GM21619 (cell line): ENCODE data around the gene DAZAP1.
A peak's percentile ranks its signal among the peaks of the same experiment; 100 is the strongest.
"Not testable (repeated sequence)": the region's sequence is repeated elsewhere in the genome, so short reads cannot be mapped to it uniquely, and the experiment has no call there.

Experiments
- ATAC-seq: cut with Tn5 transposase; IDR thresholded peaks from one replicate; pipeline ENCODE4 v1.9.1; 2021; ENCODE audit not compliant: unreplicated experiment

The DAZAP1 gene

DNA sequence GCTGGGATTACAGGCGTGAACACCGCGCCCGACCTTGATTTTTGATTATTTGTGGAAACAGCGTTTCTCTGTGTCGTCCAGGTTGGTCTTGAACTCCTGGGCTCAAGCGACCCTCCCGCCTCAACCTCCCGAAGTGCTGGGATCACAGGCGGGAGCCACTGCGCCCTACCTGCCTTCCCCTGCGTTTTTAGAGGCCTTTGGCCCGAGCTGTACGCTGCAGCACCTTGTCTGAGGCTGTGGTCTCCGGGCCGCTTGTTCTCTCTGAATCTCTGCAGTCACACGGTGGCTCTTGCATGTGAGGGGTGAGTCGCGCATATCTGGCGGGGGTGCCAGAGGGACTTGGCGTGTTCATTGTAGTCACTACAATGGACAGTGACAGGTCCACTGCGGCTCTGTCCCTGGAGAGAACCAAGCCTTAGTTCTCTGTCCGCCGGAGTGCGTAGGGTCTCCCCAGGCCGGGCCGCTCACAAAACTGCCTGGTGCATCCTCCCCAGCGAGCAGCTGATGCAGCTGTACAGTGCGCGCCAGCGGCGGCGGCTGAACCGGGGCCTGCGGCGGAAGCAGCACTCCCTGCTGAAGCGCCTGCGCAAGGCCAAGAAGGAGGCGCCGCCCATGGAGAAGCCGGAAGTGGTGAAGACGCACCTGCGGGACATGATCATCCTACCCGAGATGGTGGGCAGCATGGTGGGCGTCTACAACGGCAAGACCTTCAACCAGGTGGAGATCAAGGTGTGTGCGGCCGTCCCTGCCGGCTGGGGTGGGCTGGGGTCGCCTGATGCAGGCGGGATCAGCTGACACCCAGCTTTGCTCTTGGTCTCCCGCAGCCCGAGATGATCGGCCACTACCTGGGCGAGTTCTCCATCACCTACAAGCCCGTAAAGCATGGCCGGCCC lies 32.4 kb downstream of the DAZAP1 start:
- not testable (repeated sequence) for ATAC-seq

DNA sequence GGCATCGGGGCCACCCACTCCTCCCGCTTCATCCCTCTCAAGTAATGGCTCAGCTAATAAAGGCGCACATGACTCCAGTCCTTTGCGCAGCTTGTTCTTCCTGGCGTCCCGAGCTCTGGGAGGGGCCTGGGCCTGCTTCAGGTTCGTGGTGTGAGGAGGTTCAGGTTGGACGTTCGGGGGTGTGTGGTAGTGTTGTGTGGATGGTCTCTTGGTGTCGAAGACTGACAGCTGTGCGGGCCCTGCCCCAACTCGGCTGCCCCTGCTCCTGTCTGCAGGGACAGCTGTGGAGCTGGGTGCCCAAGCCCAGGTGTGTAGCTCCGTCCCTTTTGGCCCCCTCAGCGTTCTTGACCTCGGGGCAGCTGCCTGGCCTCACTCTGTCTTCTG lies 33.0 kb downstream of the DAZAP1 start:
- no peak for ATAC-seq

DNA sequence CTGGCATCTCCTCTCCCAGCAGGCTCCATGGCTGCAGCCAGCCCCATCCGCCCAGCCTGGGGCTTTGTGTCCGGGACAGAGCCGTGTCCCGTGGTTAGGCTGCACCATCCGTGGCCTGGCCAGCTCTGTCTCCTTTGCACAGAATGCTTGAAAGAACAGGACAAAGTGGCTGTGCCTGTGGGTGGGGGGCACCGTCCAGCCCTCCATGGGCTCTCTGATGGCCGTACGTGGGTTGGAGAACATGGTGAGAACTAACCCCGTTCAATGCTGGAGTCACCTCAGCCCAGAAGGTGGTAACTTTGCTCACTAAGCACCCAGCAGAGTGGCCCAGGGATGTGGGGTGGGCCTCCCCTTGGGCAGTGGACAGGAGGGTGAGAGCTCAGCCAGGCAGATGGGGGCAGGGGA lies 33.6 kb downstream of the DAZAP1 start:
- no peak for ATAC-seq

DNA sequence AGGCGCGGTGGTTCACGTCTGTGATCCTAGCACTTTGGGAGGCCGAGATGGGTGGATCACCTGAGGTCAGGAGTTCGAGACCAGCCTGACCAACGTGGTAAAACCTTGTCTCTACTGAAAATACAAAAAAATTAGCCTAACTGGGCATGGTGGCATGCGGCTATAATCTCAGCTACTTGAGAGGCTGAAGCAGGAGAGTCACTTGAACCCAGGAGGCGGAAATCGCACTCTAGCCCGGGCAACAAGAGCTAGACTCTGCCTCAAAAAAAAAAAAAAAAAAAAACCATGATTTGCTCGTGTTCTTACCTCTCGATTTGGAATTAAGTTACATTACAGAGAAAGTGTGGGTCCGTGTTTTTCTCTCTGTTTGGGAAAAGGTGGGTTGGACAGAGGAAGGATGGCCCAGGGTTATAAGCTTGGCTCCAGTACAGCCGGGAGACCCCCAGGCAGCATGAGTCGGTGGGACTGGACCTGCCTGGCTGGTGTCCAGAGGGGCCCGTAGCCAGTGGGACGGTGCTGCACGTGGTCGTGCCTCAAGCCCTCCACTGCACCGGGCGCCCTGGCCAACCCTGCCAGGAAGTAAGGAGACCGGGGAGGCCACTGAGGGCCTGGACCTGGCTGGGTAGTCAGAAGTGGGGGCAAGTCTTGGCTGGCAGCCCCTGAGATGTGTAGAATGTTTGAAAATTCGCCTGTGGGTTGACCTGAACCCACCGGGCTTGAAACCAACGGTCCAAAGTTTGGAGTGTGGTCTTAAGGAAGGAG lies 34.5 kb downstream of the DAZAP1 start:
- no peak for ATAC-seq

DNA sequence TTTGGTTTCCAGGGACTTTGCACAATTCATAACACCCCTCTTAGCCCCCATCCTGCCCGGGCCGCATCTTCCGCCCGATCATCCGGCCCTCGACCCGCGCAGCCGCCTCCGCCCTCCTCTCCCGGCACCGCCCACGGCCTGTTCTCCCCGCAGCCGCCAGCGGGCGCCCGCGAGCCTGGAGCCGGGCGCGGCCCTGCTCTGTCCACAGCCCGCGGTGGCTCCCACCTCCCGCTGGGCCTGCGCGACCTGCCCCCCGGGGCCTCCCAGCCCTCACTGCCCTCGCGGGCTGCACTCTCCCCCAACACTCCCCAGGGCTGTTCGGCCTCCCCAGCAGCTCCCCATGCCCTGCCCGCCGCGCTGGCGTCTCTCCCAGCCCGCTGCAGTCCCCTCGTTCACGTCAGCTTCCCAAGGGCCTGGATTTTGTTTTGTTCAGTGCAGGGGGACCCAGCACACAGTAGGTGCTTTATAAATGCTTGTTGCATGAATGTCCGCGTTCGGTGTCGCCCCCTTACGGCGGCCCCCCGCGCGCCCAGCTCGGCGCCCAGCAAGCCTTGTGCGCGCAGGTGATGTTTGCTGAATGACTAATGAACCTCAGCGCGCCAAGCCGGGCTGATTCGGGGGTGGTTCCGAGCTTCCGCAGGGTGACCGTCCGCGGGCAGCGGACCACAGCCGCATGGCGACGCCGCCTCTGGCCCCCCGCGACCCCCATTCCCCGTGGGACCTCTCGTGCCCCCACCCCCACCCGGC lies 38.0 kb downstream of the DAZAP1 start:
- peak; percentile 75 for ATAC-seq

DNA sequence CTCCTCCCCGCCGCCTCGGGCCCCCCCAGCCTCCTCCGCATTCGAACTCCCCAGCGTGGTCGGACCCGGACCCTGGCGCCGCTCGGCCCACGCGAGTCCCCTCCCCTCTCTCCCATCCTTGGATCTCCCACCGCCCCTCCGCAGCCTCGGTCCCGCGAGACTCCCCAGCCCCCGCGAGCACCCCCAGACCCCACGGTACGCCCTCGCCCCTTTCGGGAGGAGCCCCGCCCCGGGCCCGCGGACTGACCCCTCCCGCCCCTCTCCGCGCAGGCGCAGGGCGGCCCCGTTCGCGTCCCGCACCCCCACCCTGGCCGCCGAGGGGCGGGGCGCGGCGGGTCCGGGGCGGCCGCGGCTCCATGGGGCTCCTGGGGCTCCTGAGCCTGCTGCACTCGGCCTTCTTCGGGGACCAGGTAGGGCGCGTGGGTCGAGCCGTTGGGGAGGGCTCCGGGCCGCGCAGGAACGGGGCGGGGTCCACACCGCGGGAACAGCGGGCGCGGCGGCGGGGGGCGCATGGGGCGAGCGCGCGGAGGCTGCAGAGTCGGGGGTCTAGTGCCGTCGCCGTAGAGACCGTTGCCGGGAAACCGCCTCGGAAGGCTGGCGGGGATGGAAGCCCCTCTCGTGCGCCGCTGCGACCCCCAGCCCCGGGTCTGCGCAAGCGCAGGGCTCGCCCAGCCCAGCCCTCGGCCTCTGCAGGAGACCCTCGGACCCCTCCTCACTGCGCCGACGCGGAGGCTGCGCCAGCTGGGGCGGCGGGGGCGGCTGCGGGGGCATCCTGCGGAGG lies 38.7 kb downstream of the DAZAP1 start:
- ATAC-seq = no peak

DNA sequence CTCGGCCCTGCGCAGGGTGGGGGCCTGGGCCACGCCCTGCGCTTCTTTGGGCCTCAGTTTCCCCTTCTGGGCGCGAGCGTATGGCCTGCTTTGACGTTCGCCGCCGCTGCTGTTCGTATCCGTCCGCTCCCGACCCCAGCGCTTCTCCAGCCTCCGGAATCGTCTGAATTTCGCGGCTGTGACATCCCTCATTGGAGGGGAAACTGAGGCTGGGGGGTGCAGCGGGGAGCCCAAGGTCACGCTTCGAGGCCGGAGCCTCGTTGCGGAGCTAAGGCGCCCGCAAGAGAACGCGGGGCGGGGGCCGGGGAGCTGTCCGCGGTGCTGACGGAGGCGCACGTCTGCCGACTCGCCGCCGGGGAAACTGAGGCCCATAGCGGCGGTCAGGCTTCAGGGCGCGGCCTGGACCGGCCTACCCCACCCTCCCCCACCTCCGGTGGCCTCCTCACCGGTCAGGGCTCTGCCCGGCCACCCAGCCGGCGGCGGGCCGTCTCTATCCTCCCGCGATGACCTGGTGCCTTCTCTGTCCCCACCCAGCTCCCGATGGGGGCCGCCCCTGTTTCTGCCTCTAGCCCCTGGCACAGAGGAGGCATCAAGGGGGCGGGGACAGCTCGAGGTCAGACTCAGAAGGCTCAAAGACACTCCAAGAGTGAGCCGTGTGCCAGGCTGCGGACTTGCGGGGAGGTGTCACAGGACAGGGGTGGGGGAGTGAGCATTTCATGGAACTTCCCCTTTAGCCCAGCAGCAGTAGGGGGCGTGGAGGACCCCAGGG lies 39.5 kb downstream of the DAZAP1 start:
- no peak for ATAC-seq

DNA sequence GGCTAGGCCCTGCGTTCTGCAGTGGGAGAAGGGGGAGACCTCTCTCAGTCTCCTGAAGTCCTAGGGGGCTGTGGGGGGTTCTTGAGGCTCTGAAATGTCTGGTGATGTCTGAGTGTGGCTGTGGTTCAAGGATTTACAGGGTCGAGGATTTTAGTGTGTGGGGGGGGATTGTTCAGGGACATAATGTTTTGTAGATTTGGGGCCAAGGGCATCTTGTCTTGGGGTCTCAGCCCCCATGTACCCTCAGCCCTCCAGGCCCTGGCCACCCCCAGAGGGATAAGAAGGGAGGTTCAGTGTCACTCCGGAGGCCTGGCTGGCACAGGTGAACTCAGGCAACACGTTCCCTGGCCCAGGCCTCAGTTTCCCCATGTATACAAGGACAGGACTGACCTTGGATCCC lies 40.1 kb downstream of the DAZAP1 start:
- no peak for ATAC-seq

DNA sequence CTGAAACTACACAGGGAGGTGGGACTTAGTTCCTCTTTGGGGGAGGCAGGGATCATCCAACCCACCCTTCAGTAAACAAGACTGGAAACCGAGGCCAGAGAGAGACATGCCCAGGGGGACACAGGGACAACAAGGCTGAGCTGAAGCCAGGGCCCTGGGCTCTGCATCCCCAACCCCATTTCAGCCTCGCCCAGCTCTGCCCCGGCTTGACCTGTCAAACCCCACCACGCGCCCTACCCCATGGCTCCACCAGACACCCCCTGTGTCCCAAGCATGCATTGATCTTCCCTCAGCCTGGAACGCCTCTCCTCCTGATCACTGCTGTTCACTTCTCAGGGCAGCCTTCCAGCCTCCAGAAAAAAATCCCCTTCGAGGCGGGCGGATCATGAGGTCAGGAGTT lies 40.6 kb downstream of the DAZAP1 start:
- ATAC-seq = no peak

DNA sequence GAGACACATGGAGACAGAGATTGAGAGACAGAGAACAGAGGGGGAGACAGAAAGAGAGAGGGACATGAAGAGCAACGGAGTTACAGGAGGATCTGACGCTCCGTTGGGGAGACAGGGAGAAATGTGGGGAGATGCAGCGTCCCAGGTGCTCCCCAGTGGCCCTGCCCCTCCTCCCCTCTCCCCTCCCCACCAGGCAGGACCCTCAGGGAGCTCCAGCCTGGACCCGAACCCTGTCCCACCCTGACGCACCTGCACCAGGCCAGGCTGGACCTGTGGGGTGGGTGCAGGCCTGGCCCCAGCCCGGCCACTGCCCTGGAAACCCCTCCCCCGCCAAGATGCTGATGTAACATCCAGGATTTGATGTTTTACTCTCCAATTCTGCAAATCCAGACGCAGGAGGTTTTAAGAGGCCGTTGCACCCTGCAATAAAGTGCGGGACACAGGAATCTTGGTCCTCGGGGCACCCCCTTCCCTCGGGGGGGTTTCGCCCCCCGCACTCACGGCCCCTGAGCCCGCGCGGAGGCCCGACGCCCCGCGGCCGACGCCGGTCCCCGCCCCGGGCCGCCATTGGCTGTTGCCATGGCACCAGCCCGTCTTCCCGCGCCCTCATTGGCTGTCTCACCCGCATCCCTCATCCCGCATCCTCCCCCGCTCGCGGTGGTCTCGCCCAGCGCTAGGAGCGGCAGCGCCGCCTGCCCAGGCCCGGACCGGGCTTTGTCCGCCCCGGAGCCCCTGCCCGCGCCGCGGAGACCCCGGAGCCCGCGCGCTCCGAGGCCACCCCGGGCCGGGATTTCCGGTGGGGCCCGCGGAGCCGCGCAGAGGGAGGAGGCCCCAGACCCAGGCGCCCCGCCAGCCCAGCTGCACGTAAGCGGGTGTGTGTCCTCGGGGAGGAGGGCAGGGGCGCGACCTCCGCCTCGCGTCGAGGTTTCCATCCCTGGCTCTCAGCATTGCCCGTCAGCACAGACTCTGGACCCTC lies 42.4 kb downstream of the DAZAP1 start, which contains the start of gene APC2:
TSS of gene APC2 (plus strand) at position 655 of the 976 bp plus-strand sequence. CDS start 2,881 bp downstream, outside the sequence.
- no peak for ATAC-seq

DNA sequence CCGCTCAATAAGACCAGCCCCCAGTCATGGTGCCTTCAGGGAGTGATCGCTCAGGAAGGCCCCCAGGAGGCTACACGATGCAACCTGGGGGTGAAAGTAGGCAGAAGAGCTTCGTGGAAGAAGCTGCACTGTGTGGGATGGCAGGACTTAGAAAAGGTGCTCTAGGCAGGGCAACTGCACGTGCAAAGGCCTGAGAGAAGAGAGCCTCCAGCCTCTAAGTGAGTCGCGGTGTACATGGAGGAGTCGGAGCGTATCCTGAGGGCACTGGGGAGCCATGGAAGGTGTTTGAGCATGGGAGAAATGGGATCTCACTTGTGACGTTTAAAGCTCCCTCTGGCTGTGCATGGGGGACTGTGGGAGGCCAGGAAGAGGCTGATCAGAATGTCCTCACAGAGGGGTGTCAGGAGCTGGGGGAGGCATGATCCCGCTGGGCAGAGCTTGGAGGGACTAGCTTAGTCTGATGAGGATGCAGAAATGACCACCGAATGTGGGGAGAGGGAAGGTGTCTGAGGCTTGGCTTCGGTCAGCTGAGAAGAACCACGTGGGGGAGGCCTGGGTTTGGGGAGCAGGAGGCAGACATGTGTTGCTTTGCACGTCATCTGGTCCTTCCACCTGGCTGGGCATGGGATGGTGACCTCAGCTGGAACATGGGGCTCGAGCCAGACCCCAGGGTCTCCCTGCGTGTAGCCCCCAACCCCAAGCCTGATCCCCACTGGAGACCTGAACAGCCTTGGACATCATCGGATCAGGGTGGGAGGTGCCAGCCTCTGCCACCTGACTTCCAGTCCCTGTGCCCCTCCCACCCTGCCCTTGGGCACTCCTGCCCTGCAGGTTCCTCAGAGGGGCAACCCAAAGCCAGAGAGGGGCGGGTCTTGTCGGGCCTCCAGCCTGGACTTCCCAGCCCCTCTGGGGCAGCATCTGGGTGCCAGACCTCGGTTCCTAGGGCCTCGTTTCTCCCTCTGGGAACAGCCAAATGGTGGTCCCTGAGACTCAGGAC lies 43.6 kb downstream of the DAZAP1 start:
- ATAC-seq = no peak

DNA sequence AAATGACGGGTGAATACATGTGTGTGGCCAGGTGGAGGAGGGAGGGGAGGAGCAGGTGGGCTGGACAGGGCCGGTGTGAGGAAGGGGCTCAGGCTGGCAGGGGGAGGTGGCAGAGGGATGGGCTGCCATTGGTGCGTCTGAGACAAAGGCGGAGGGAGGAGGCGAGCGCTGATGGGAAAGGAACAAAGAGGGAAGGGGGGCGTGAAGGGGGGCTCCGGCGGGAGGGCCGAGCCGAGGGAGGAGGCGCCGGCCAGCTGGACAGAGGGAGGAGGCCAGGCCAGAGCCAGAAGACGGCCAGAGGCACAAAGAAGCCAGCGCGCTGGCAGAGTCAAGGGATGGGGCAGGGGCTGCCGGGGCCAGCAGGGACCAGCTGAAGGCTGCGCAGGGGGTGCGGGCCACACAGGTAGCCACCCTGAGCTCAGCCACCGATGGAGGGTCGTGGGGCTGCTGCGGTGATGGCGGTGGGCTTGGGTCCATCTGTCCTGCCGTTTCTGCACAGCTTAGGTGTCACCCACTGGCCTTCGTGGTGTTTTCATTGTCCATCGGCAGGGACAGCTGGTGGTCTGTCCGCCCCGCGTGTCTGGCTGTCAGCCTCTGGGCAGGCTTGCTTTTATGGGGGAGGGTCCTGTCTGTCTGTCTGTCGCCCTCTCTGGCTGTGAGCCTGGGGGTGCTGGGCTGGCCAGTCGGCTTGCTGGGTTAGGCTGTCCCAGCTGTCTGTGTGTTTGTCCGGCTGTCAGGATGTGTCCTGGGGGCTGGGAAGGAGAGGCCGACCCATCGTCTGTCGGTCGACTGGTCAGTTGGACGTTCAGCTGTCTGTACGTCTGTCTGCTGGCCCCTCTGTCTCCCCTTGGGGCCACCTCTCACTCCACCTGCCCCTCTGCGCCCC lies 44.8 kb downstream of the DAZAP1 start:
- ATAC-seq = no peak

DNA sequence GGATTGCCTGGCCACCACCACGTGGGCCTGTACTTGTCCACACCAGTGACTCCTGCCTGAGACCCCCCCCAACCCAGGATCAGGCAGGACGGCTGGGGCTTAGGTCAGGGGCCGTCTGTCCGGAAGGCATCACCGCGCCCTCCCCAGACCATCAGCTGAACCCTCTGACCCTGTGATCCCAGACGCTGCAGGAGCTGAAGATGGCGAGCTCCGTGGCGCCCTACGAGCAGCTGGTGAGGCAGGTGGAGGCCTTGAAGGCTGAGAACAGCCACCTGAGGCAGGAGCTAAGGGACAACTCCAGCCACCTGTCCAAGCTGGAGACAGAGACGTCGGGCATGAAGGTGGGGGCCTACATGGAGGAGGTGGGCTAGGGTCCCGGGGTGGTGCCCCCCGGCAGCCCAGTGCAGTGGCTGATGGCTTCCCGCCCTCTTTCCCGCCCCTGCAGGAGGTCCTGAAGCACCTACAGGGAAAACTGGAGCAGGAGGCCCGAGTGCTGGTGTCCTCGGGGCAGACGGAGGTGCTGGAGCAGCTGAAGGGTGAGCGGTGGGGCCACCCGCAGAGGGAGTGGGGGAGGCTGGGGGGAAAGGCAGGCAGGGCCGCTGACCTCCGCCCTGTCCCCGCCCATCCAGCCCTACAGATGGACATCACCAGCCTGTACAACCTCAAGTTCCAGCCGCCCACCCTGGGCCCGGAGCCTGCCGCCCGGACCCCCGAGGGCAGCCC lies 45.6 kb downstream of the DAZAP1 start:
- ATAC-seq = no peak

DNA sequence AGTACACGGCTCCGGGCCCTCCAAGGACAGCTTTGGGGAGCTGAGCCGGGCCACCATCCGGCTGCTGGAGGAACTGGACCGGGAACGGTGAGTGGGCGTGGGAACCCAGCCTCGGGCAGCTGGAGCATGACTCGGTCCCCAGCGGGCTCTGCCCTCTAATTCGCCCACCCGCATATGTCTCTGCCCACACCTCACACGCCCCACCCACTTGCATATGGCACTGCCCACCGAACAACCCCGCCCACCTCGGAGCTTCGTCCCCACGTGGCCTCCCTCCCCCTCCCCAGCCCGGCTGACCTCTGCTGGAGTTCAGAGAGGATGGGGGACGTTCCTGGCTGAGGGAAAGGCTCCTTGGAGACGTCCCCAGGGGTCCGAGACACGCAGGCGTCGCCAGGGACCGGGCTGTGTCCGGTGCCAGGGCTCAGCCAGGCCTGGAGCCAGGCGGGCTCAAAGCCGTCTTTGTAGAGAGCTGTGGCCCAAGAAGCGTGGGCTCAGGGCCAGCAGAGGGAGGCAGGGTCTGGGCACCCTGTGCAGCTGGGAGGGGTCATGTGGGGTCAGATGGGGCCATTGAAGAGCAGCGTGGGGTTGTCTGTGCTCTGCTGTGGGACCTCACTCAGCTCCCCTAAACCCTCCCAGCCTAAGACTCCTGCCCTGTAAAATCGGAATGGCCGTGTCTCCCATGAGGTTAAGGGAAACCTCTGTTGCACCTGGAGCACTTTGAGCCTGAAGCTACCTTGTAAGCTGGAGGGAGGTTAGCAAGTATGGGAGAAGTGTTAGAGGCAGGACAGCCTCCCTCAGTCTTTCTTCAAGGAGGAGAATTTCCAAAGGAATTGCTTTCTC lies 46.4 kb downstream of the DAZAP1 start:
- ATAC-seq = no peak

DNA sequence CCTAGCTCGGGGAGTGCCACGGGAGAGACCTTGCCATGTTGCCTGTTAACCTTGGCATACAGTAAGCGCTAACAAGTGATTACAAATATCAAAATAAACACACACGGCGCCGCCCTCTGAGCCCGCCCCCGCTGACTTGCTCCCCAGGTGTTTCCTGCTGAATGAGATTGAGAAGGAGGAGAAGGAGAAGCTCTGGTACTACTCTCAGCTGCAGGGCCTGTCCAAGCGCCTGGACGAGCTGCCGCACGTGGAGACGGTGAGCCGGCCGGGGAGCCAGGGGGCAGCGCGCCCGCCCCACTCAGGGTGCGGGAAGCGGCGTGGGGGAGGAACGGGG lies 47.6 kb downstream of the DAZAP1 start:
- ATAC-seq = no peak
